H9 (cell line): Measurements from ENCODE around the gene CYB5R2. TPM values are rescaled to one million over a fixed set of nuclear protein-coding genes. Genes with fewer than 3 reads are reported as not detected.

Source experiments
- DNase-seq: peaks from one replicate; pipeline ENCODE4 v3.0.0-alpha.2; 2017
- H2AFZ ChIP-seq: one replicate; pipeline ENCODE4 v1.6.1; 2013; ENCODE audit warnings: mild to moderate bottlenecking, low read length, control low read depth, moderate library complexity
- H2AK5ac ChIP-seq: 2 replicates; pipeline ENCODE4 v1.6.1; 2013; ENCODE audit warnings: low read length, control low read depth, mixed read lengths; ENCODE audit not compliant: insufficient read length
- H2BK120ac ChIP-seq: one replicate; pipeline ENCODE4 v1.6.1; 2013; ENCODE audit warnings: low read depth, mild to moderate bottlenecking, low read length, control low read depth, inconsistent platforms; ENCODE audit not compliant: poor library complexity, severe bottlenecking
- H2BK12ac ChIP-seq: 2 replicates; pipeline ENCODE4 v1.6.1; 2013; ENCODE audit warnings: low read length, control low read depth, mixed read lengths, low read depth; ENCODE audit not compliant: insufficient read length
- H2BK15ac ChIP-seq: 2 replicates; pipeline ENCODE4 v1.6.1; 2013; ENCODE audit warnings: low read depth, low read length, control low read depth
- H2BK20ac ChIP-seq: one replicate; pipeline ENCODE4 v1.6.1; 2013; ENCODE audit warnings: low read depth, mild to moderate bottlenecking, low read length, control low read depth, inconsistent platforms; ENCODE audit not compliant: poor library complexity, severe bottlenecking
- H2BK5ac ChIP-seq: 2 replicates; pipeline ENCODE4 v1.6.1; 2013; ENCODE audit warnings: low read length, control low read depth, mixed read lengths; ENCODE audit not compliant: insufficient read length
- H3K14ac ChIP-seq: 2 replicates; pipeline ENCODE4 v1.6.1; 2013; ENCODE audit warnings: low read length, control low read depth; ENCODE audit not compliant: insufficient read depth
- H3K18ac ChIP-seq: 2 replicates; pipeline ENCODE4 v1.6.1; 2013; ENCODE audit warnings: low read depth, mild to moderate bottlenecking, mixed read lengths, low read length, control low read depth; ENCODE audit not compliant: insufficient read length
- H3K23ac ChIP-seq: 2 replicates; pipeline ENCODE4 v1.6.1; 2013; ENCODE audit warnings: low read length, control low read depth, mixed read lengths, low read depth; ENCODE audit not compliant: insufficient read length
- H3K23me2 ChIP-seq: 2 replicates; pipeline ENCODE4 v1.6.1; 2013; ENCODE audit warnings: low read depth, mild to moderate bottlenecking, mixed read lengths, low read length, control low read depth; ENCODE audit not compliant: insufficient read length, poor library complexity, severe bottlenecking
- H3K27ac ChIP-seq: 2 replicates; pipeline ENCODE4 v1.5.1; 2013; ENCODE audit warnings: low read length, control low read depth, mixed read lengths, low read depth; ENCODE audit not compliant: insufficient read length
- H3K27me3 ChIP-seq: 2 replicates; pipeline ENCODE4 v1.6.1; 2013; ENCODE audit warnings: low read length, control low read depth, inconsistent platforms; ENCODE audit not compliant: insufficient read depth
- H3K4ac ChIP-seq: 2 replicates; pipeline ENCODE4 v1.6.1; 2013; ENCODE audit warnings: low read depth, mild to moderate bottlenecking, control low read depth, inconsistent platforms, low read length, moderate library complexity
- H3K4me1 ChIP-seq: 2 replicates; pipeline ENCODE4 v1.6.1; 2013; ENCODE audit warnings: low read length, control low read depth, inconsistent platforms; ENCODE audit not compliant: insufficient read depth
- H3K4me2 ChIP-seq: 2 replicates; pipeline ENCODE4 v1.6.1; 2013; ENCODE audit warnings: low read length, control low read depth, mixed read lengths; ENCODE audit not compliant: insufficient read length, insufficient read depth
- H3K56ac ChIP-seq: 2 replicates; pipeline ENCODE4 v1.6.1; 2013; ENCODE audit warnings: low read depth, mild to moderate bottlenecking, mixed read lengths, low read length, control low read depth; ENCODE audit not compliant: insufficient read length
- H3K79me1 ChIP-seq: 2 replicates; pipeline ENCODE4 v1.6.1; 2013; ENCODE audit warnings: low read depth, mild to moderate bottlenecking, moderate library complexity, low read length, control low read depth, inconsistent platforms; ENCODE audit not compliant: insufficient read depth, poor library complexity, severe bottlenecking
- H3K79me2 ChIP-seq: 2 replicates; pipeline ENCODE4 v1.6.1; 2013; ENCODE audit warnings: low read length, control low read depth, inconsistent platforms; ENCODE audit not compliant: insufficient read depth
- H3K9ac ChIP-seq: 2 replicates; pipeline ENCODE4 v1.6.1; 2013; ENCODE audit warnings: low read length, control low read depth, mixed read lengths; ENCODE audit not compliant: insufficient read length; ENCODE audit errors: extremely low read depth
- H3K9me3 ChIP-seq: one replicate; pipeline ENCODE4 v1.6.1; 2013; ENCODE audit warnings: low read depth, low read length, inconsistent platforms; ENCODE audit not compliant: control insufficient read depth
- H3T11ph ChIP-seq: one replicate; pipeline ENCODE4 v1.6.1; 2013; ENCODE audit warnings: mild to moderate bottlenecking, low read length, control low read depth, inconsistent platforms
- H4K20me1 ChIP-seq: one replicate; pipeline ENCODE4 v1.6.1; 2013; ENCODE audit not compliant: control insufficient read depth, insufficient read length, insufficient read depth
- H4K5ac ChIP-seq: 2 replicates; pipeline ENCODE4 v1.6.1; 2013; ENCODE audit warnings: low read depth, mild to moderate bottlenecking, mixed read lengths, low read length, control low read depth; ENCODE audit not compliant: insufficient read length
- H4K8ac ChIP-seq: replicated peaks from 2 replicates; pipeline ENCODE4 v1.6.1; 2013; ENCODE audit warnings: low read length, control low read depth, mixed read lengths, low read depth; ENCODE audit not compliant: insufficient read length
- H4K91ac ChIP-seq: 2 replicates; pipeline ENCODE4 v1.6.1; 2013; ENCODE audit warnings: low read depth, mild to moderate bottlenecking, moderate library complexity, mixed read lengths, low read length, control low read depth; ENCODE audit not compliant: insufficient read length
- H3K27ac Mint-ChIP-seq, 3 experiments: 2 replicates in 2 of 3; 3 replicates in 1 of 3; pipeline ENCODE4 v1.8.0; 2020 to 2021; ENCODE audit warnings: mixed read lengths in 3 of 3, mild to moderate bottlenecking in 1 of 3, moderate library complexity in 1 of 3
- H3K27me3 Mint-ChIP-seq: 2 replicates; pipeline ENCODE4 v1.8.0; 2021; ENCODE audit warnings: low read depth, mild to moderate bottlenecking, moderate library complexity, mixed read lengths
- H3K36me3 Mint-ChIP-seq, 3 experiments: 2 replicates in 2 of 3; 3 replicates in 1 of 3; pipeline ENCODE4 v1.8.0; 2020 to 2021; ENCODE audit warnings: low read depth in 3 of 3, mixed read lengths in 3 of 3; ENCODE audit not compliant: insufficient read depth in 1 of 3
- H3K4me1 Mint-ChIP-seq, 2 experiments: 2 replicates each; pipeline ENCODE4 v1.8.0; 2020; ENCODE audit warnings: mixed read lengths in 2 of 2
- H3K4me3 Mint-ChIP-seq, 2 experiments: 2 replicates in 1 of 2; 3 replicates in 1 of 2; pipeline ENCODE4 v1.8.0; 2020 to 2021; ENCODE audit warnings: mild to moderate bottlenecking in 2 of 2, mixed read lengths in 2 of 2, moderate library complexity in 1 of 2
- H3K9me3 Mint-ChIP-seq, 2 experiments: 2 replicates in 1 of 2; 3 replicates in 1 of 2; pipeline ENCODE4 v1.8.0; 2020; ENCODE audit warnings: mild to moderate bottlenecking in 2 of 2, mixed read lengths in 2 of 2, moderate library complexity in 1 of 2
- CTCF ChIP-seq: fragments of 200-600 bp; sonication (generic); conservative IDR thresholded peaks from 3 replicates; pipeline ENCODE4 v1.8.0; 2021; ENCODE audit warnings: antibody characterized with exemption, mild to moderate bottlenecking
- WGBS: extraction: QIAGEN DNeasy Blood & Tissue Kit; methylation state at CpG from one replicate; pipeline ENCODE4 v1.1.7; 2013; ENCODE audit warnings: missing lambda C conversion rate, low lambda C conversion rate, mixed read lengths; ENCODE audit not compliant: insufficient read length; ENCODE audit errors: extremely low coverage; 5-methylcytosine and 5-hydroxymethylcytosine counted together
- total RNA-seq: library from RNA; stranded (reverse); gene quantifications from 2 replicates; pipeline ENCODE4 v1.2.1, GENCODE V29; 2021

The CYB5R2 gene
- total RNA-seq, 1 experiment from 2014 or later = 44.5 TPM

GRCh38 chr11:7688238-7688826 lies 15.0 kb upstream of the CYB5R2 start:
- Histone ChIP-seq H3K56ac (no peak overlapping the region), H3K4ac (no peak overlapping the region), H4K20me1 (no peaks in the 10 kb centered on the region), H3K9me3 (no peaks in the 10 kb centered on the region), H3K4me1 (no peaks in the 10 kb centered on the region), H2BK20ac (no peak overlapping the region), H3K27ac (no peak overlapping the region), H4K5ac (no peak overlapping the region), H2BK15ac (no peak overlapping the region), H4K91ac (no peak overlapping the region), H3K23ac (no peak overlapping the region), H4K8ac (no peak overlapping the region), H3K27me3 (no peaks in the 10 kb centered on the region; the same call in 1 of the 2 replicates), H2AFZ (peak overlapping the region; percentile 91), H2BK5ac (no peak overlapping the region), H2BK12ac (no peak overlapping the region), H3T11ph (no peak overlapping the region), H3K9ac (no peak overlapping the region), H3K18ac (no peak overlapping the region), H2AK5ac (no peak overlapping the region), H3K14ac (no peak overlapping the region), H3K79me1 (no peaks in the 10 kb centered on the region), H3K4me2 (no peak overlapping the region), H2BK120ac (no peak overlapping the region), H3K79me2 (no peaks in the 10 kb centered on the region), H3K23me2 (no peaks in the 10 kb centered on the region)
- DNase-seq = no peak
- Mint-ChIP-seq H3K4me1 (peaks cover 31 to 34% of the 10 kb centered on the region in 2 experiments), H3K4me3 (no peak overlapping the region), H3K9me3 (no peaks in the 10 kb centered on the region), H3K27ac (peak overlapping the region in 2 of 3 experiments; percentile 2 to 79; a peak in 3 of 7 replicates), H3K36me3 (no peaks in the 10 kb centered on the region), H3K27me3 (peaks cover 4% of the 10 kb centered on the region; the same call in 1 of the 2 replicates)
- WGBS = no CpG with 5 or more reads among the region's 4 CpGs
- TF ChIP-seq CTCF = peak; percentile 84
